Measurements from ENCODE around the gene IL17B.

IL17B gene, protein sequence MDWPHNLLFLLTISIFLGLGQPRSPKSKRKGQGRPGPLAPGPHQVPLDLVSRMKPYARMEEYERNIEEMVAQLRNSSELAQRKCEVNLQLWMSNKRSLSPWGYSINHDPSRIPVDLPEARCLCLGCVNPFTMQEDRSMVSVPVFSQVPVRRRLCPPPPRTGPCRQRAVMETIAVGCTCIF

DNA sequence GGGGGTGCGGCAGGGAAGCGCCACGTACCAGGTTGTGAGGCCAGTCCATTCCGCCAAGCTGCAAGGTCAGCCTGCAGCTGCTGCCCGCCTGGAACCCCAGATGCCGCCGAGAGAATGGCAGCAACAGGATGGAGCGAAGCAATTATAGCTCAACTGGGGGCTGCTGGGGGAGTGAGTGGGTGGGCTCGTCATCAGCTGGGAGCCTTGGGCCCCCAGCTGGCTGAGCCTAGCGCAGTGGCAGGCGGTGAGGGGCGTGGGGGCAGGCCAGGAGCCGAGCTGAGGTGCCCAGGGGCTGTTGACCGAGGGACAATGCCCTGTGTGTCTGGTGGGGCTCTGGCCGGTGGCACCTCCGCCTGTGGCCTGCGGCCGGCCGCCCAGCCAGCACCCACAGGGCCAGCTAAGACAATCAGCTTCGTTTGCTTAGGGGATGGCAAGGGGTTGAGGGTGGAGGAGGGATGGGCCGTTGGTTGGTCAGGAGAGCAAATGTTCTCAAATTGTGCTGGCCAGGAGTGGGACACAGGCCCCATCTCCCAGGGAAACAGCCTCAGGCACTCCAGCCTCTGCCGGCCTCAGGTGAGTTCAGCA lies at the start of gene IL17B:
TSS of gene IL17B (minus strand) at position 116 of the 585 bp plus-strand sequence. CDS start at position 49, 67 bp downstream.
- no peak for DNase-seq (ENCODE audit: low read depth in 2 of 2)

DNA sequence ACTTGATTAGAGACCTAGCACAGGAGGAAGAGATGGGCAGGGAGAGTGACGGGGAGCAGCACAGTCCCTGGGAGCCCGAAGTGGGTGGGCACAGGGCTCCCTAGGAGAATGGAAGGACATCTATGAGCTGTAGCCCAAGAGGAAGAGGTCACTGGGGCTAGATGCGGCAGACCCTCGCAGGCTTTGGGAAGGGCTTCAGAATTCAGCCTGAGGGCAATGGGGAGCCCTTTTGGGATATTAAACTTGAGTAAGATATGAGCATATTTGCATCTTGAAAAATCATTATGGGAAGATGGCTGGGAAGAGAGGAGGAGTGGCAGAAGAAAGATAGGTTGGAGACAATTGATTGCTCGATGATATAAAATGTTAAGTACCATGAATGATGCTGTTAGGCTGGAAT lies 48.9 kb upstream of the IL17B start:
- no peak for DNase-seq (ENCODE audit: low read depth in 2 of 2)

DNA sequence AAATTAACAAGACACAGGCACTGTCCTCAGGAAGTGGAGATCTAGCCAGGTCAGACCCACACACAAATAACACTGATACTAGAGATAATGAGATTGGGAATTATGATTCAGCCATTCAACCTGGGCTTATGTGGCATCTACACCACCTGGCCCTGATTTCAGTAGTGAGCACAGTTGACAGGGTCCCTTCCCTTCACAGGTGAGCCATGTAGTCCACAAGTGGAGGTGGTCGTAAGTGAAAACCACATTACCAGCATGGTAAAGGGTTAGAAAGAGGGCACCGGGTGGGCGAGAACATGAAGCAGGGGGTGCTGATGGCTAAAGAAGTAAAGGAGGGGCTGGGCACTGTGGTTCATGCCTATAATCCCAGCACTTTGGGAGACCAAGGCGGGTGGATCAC lies 48.3 kb upstream of the IL17B start:
- DNase-seq (ENCODE audit: low read depth in 2 of 2): no peak

DNA sequence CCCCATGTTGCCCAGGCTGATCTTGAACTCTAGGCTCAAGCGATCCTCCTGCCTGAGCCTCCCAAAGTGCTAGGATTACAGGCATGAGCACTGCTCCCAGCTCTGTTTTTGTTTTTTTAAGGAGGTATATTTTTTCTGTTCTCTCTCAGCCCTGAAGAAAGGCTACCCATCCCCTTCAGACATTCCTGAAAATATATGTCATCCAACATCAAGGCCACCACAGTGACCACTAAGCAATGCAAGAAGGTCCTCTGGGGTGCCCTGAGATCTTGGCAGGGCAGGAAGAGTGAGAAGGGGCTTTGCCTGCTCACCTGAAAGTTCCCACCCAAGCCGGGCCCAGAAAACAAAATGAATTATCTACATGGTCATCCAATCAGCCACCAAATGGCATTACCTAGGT lies 47.8 kb upstream of the IL17B start:
- no peak for DNase-seq (ENCODE audit: low read depth in 2 of 2)

DNA sequence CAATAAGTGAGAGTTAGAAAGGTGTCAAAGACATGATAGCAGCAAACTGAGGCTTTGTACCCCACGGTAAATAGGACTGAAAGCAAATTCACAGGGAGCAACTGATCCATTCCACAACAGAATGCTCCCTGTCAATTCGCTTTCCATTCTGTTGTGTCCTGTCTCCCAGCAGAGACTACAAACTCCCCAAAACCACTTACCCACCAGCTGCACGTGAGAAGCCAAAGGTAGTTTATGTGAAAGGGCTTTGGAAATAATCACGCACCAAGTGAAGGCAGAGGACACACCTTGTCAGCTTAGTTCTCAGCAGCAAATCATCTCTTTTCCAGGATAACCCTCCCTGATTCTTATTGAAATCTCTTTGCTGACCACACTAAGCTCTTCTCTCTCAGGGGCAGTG lies 46.6 kb upstream of the IL17B start:
- no peak for DNase-seq (ENCODE audit: low read depth in 2 of 2)

DNA sequence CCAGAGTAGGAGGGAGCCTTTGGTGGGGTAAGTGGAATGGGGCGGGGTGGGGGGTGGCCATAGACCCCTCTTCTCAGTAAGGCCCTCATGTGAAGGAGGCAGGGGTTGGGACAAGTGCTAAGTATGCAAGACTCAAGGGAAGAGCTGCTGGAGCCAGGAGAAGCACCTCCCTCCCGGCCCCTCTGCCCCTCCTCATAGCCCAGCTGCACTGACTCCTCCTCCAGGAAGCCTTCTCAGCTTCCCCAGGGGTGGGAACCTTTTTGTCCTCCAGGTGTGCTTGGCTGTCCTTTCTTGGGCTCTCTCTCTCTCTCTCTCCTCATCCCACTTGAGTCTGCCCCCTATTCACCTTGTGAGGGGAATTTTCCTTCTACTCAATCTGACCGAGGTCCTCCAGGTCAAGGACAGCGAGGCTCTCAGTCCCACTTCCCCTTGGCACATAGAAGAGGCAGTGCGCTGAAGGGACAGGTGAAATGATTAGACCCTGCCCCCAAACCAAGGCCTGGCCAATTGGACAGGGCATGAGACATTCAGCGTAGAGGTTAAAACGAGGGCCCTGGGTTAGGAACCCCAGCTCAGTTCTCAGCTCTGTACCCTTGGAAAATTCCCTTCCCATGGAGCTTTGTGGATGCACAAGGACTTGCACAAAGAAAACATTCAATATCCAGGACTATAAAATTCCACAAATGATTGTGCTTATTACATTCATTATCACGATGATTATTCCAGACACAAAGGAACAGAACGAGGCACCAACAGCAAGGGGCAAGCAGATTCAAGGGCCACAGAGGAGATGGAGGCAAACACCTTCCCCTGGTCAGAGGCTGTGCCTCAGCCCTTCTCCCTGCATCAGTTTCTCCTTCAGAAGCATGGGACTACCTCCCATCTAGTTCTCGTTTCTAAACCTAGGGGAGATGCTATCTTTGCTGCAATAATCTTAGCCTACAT lies 45.6 kb upstream of the IL17B start:
- no peak for DNase-seq (ENCODE audit: low read depth in 2 of 2)

DNA sequence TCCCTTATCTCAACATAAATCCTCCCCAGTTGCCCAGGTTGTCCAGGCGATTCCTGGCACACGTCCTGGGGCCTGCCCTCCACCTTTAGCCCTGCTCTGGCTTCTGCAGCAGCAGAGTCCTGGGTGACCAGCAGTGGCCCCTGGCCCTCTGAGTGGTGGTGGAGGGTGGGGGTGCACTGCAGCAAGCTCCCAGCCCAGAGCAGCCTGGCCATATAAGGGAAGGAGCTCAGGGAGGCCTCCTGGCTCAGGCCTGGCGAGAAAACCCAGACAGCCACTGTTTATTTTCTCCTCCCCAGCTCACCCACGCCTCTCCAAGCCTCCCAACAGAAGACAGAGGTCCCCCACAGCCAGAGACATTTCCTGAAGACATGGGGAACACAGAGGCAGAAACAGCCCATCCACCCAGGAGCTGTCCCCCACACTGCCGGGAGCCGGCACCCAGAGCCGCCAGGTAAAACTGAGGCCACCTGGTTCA lies 44.7 kb upstream of the IL17B start:
- DNase-seq (ENCODE audit: low read depth in 2 of 2): no peak

DNA sequence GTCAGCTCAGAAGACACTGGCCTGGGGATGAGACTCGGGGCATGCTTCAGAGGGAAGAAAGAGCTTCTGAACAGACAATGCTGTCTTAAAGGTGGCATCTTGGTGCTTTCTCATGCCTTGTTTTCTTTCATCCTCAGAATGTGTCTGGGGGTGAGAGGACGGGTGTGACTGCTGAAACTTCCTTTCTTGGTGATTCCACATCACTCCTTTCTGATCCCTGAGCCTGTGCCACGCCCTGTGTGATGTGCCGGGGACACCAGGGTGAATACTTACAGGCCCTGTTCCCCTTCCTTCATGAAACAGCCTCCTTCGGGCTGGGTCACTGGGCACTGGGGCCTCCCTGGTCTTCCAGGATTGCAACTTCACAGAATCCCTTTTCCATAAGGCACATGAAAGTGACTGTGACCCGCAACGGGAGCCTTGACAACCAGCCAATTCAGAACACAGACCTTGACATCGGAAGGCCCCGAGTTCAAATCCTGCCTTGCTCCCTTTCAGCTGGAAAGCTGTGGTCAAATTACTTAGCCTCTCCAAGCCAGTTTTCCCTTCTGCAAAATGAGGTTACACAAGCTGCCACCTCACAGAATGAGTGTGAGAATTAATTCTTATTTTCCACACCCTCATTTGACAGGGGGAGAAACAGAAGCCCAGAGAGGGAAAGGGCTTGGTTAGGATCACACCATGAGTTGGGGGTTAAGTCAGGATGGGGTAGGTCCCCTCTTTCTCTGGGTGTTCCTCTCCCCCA lies 44.1 kb upstream of the IL17B start:
- DNase-seq (ENCODE audit: low read depth in 2 of 2): no peak

DNA sequence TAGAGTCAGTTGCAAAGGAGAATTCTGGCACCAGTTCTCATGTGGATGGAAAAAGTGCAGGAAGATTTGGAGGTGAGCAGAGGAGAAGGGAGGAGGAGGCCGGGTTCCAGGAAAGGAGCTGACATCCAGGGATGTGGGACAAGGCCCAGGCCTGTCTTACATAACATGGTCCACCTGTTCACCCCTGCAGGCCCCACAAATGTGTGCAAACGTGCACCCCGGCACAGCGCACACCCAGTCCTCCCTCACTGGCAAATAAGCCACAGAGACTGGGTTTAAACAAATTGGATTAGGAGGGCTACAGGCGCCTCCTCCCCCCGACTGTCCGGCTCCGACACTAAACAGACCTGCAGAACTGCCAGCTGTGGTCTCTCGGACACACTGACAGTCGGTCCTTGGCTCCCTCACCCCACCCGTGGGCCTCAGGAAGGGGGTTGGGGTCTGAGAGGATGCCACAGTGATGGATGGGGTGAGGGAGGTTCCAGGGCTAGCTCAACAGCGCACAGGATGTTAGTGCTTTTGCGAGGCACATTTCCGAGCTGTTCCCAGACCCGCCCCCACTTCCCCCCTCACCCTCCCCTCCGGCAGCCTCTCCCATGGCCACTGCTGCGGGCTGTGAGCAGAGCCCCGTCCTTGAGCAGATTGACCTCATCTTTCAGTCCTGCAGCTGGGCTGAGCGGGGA lies 43.4 kb upstream of the IL17B start:
- DNase-seq (ENCODE audit: low read depth in 2 of 2): no peak

DNA sequence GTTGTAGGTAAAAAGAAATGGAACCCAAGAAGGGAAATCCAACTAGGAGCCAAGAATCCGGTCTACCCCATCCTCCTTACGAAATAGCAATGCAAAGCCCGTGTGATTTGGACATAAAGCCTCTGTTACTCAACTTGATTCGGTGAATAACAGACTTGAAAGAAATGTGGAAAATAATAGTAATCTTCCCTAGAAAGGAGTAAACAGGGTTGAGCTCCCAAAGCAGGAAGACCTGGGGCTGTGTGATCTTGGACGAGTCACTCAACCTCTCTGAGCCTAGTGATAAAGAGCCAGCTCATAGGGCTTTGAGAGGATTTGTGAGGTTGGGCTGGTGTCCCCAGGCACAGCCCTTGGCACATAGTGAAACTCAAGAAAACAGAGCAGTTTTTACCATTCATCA lies 42.7 kb upstream of the IL17B start:
- no peak for DNase-seq (ENCODE audit: low read depth in 2 of 2)

DNA sequence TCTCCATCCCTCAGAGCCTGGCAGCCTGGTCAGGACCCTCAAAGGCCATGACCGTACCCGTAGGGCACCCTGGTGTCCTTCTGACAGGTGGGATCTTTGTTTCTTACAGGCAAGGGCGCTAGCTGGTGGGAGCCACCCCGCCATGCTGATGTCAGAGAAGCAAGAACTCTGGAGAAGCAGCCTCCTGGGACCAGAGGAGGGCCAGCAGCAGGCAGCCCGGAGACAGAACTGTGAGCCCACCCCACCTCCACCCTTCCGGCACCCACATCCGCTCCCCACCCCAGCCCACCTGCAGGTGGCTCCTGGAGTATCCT lies 42.2 kb upstream of the IL17B start:
- DNase-seq (ENCODE audit: low read depth in 2 of 2): no peak

DNA sequence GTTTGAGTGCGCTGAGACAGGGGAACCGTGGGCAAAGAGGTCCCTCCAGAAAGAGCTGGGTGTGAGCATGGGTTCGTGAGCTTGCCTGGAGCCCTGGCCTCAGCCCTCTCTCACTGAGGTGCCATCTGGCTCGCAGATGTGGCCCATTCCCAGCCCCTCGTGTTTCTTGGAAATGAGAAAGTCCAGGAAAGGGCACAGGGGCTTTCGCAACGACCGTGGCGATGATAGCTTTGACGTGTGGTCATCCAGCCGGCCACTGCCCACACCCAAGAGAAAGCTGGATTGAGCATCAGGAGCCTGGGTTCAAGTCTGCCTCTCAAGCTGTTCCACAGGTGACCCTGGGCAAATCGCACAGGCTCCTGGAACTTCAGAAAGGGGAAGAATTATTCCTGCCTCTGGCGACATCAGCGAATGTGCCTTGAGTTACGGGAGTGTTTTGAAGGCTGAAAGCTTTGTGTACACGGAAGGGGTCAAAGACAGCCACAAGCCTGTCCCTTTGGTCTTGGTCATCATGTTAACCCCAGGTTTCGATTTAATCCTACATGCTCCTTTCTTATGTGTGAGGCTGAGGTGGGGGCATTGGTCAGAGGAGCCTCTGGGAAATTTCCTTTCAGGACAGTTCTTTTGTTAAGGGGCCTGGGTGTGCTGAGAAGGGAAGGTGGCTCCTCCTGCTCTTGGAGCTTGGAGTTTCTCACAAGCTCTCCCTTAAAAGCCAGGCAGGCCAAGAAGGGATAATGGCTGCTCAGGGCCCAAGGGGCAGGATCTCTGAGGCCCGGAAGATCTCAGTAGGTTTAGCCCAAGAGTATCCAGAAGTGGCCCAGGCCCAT lies 41.7 kb upstream of the IL17B start:
- no peak for DNase-seq (ENCODE audit: low read depth in 2 of 2)

DNA sequence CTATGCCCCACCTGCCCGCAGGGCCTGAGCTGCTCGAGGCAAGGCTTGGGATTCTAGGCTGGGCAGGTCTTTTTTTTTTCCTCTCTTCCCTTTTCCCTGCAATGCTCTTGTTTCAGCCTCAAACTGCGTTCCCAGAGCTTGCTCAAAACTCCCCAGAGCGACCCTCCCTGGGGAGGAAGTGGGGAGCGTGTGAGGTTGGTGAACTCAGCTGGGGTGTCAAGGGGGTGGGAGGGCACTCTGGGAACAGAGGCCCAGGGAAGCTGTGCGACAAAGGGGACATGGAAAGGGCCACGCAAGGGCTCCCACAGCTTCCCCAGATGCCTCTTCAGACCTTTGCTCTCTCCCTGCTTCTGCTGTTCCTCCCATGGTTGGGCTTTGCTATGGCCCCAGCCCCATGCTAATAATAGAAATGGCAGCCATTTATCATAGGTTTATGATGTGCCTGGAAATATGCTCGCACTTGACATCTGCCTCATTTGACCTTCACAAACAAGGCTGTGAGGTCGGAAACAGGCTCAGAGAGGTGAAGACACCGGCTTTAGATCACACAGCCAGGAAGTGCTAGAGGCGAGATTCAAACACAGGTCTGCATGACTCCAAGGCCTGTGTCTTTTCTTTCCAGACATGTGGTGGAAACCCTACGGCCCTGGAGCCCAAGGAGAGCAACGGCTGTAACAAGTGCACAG lies 40.9 kb upstream of the IL17B start:
- DNase-seq (ENCODE audit: low read depth in 2 of 2): no peak

DNA sequence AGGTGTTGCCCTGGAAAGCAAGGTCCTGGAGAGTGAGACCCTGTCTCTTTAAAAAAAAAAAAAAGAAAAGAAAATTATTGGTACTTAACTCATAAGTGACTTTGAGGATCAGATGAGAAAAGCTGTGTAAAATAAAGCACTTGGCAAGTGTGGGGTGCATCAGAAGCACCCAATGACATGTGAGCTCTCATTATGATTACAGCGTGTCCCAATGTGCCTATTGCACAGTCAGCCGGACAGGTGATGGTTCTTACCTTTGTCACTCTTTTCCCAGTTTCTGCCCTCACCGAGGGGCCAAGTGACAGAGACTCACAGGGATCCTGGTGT lies 40.4 kb upstream of the IL17B start:
- DNase-seq (ENCODE audit: low read depth in 2 of 2): no peak

DNA sequence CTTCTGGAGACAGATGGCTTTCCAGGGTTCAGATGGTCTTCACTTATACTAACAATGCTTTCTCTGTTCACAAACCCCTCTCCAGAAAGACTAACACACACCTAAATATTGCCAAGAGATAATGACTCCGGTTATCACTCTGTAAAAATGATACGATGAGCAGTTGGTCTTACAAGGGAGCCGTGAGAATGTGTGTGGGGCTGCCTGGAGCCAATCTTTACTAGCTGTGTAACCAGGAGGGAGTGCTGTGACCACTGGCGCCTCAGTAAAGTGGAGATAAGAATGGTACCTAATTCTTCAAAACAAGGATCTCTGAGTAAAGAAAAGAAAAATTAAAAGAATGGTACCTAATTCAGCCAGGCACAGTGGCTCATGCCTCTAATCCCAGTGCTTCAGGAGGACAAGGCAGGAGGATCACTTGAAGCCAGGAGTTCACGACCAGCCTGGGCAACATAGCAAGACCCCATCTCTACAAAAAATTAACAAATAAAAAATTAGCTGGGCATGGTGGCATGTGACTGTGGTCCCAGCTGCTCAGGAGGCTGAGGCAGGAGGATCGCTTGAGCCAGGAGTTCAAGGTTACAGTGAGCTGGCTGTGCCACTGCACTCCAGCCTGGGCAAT lies 39.9 kb upstream of the IL17B start:
- no peak for DNase-seq (ENCODE audit: low read depth in 2 of 2)

DNA sequence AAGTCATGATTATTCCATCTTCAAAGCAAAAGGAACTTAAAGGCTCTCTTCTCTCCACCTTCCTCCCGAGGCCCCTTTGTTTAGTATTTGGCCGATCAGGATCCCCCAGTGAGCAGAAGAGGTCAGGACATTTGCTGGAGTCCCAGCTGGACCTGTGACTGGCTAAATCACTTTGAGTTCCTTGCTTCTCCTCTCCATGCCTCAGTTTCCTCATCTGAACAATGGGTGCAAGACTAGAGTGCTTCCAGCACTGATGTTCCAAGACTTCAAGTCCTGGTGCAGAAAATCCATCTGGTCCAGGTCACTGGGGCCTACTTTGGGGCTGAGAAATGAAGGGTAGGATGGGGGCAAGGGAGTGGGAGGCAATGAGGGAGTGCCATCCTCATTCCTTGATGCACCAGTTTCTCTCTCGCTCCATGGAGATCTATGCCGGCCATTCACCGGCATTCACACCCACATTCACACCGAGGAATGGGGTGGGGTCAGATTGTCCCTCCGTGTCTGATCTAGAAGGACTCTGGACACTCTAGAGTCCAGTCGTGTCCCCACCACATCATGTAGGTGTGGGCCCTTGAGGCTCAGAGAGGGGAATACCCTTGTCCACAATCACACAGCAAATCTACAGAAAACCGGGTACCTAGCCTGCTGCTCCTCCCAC lies 38.7 kb upstream of the IL17B start:
- no peak for DNase-seq (ENCODE audit: low read depth in 2 of 2)

DNA sequence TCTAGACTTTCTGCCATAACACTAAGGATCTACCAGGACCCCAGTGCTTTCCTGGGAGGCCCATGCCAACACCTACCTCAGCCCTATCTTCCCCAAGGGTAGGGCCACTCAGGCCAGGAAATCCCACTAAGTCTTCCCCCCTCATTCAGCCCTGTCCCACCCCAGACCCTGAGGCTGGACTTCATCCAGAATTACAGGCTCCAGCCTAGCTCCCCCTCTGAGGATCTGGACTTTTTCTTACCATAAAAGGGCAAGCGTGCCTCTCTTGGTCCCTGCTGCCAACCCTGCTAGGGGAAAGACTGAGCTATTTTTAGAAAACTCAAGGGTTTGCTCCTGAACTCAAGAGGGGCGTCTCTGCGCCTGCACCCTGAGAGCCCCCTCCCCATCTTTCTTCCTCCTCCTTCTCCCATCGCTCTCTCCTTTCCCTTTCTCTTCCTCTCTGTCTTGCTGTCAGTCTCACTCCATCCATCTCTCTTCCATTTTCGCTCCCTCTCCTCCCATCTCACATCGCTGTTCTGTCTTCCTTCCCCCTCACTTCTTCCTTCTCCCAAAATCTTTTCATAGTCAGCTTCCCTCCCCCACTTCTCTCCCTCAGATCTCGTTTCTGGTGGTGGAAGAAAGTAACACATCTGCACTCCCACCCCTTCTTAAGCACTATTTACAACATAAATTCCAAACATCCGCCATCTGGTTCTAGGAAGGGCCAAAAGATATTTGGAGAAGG lies 38.1 kb upstream of the IL17B start:
- DNase-seq (ENCODE audit: low read depth in 2 of 2): peak; percentile 68 to 73

DNA sequence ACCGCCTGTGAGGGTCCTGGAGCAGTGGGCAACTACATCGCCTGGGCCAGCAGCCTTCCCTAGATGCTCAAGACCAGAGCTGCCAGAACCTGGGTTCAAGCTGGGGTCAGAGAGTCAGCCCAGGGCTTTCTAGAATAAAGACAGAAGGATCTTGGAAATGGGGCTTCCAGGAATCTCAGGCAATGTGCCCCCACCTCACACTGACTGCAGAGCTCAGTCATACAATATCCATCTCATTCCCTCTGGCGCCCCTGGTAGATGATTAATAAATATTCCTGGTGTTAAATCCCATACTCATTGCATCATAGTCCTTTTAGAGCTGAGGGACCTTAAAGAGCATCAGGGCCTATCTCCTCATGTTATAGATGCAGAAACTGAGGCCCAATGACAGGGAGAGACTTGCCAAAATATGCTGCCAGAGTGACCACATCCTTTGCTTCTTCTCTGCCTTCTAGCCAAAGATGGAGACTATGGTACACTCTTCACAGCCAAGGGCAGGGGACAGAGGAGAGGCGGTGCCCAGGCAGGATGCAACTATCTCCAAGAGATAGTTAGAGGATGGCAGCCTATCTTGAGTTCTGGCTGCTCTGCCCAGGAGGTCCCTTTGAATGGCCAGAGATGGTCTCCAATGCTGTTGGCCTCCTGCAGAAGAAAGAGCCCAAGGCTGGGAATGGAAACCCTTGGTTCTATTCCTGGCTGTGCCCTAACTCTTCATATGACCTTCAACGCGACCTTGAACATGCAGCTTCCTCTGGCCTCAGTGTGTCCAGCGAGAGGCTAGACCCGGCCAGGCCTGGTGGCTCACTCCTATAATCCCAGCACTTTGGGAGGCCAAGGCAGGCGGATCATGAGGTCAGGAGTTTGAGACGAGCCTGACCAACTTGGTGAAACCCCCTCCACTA lies 36.2 kb upstream of the IL17B start:
- no peak for DNase-seq (ENCODE audit: low read depth in 2 of 2)

Measured in fibroblast of skin of left quadriceps (primary cell).